Astrocyte (in vitro differentiated cells and primary cell): ENCODE results near the gene NCR2.

ENCODE experiments used
- CTCF ChIP-seq: IDR thresholded peaks from 2 replicates; pipeline ENCODE4 v1.5.1; 2011; ENCODE audit warnings: low read depth, mild to moderate bottlenecking, inconsistent platforms, low read length, moderate library complexity; ENCODE audit not compliant: insufficient read depth
- EZH2 ChIP-seq: IDR thresholded peaks from 2 replicates; pipeline ENCODE4 v1.6.1; 2012; ENCODE audit warnings: mild to moderate bottlenecking, low read length, inconsistent platforms; ENCODE audit not compliant: insufficient read depth

- TF ChIP-seq CTCF = no peak
- TF ChIP-seq EZH2 = no peak
Measured at GRCh38 chr6:41346441-41346840, 11.0 kb downstream of the NCR2 start.
